SK-N-DZ (cell line): ENCODE results near the gene MIER3.

Experiments used
- DNase-seq: peaks from one replicate; pipeline ENCODE4 v3.0.0-alpha.2; 2015; ENCODE audit warnings: low spot score

MIER3 gene

GRCh38 chr5:56900395-56900794, 51.5 kb downstream of the MIER3 start:
- no peak for DNase-seq

GRCh38 chr5:56898213-56898612, 53.7 kb downstream of the MIER3 start:
- DNase-seq: no peak

GRCh38 chr5:56896763-56897162, 55.2 kb downstream of the MIER3 start:
- no peak for DNase-seq

GRCh38 chr5:56893251-56893951, 58.5 kb downstream of the MIER3 start:
- DNase-seq: no peak

DNA sequence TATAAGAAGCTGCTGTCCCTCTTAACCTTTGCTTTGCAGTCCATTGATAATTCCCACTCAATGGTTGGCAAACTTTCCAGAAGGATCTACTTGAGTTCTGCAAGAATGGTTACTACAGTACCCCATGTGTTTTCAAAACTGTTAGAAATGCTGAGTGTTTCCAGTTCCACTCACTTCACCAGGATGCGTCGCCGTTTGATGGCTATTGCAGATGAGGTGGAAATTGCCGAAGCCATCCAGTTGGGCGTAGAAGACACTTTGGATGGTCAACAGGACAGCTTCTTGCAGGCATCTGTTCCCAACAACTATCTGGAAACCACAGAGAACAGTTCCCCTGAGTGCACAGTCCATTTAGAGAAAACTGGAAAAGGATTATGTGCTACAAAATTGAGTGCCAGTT, 70.4 kb downstream of the MIER3 start:
- no peak for DNase-seq

DNA sequence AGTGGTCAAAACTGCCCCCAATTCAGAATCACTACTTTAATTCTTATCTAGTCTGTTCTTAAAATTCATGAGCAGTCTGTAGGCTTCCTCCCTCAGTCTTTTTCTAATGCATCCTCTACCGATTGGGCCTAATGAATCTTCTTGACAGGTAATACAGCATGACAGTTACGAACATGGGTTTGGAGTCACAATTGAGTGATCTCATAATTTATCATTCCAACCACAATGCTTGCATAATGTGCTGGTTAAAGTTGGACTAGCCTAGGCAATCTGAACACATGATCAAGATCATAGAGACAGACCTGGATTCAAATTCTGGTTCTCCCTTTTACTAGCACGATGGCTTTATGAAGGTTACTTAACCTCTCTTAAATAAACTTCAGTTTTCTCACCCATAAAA, 75.6 kb downstream of the MIER3 start:
- DNase-seq: no peak

DNA sequence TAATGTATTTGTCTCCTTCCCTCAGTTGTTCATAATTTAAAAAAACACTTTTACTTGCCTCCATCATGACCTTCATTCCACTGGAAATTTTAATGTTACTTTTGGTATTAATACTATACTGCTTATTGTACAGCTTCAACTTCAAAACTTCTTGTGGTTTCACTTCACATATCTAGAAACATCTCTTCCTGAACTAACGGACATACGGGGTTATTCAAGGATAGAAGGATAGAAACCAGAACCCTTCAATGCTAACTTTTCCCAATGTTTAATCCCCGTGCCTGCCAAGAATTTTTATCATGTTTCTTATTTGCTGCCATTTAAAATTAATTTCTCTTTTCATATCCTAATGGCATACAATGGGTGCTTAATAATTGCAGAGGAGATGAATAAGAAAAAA, 78.9 kb downstream of the MIER3 start:
- DNase-seq: no peak

DNA sequence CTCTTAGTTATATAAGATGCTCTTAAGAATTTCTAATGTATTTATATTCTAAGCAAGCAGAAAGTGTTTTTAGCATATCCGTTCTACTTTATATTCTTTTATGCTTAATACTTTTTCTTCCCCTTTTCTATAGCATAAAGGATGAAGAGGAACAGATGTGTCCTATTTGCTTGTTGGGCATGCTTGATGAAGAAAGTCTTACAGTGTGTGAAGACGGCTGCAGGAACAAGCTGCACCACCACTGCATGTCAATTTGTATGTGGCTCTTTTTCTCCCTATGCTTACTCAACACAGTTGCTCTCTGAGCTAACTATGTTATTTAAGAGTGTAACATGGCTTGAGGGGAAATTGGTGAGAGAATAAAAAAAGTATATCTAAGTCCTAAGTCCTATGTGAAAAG, 80.1 kb downstream of the MIER3 start:
- no peak for DNase-seq
